A549 (cell line): Measurements from ENCODE around the gene GRK6. TPM values are rescaled to one million over a fixed set of nuclear protein-coding genes. Genes with fewer than 3 reads are reported as not detected.
"Not testable (repeated sequence)": the region's sequence is repeated elsewhere in the genome, so short reads cannot be mapped to it uniquely, and the experiment has no call there.

ENCODE experiments used
- ATAC-seq, 2 experiments: fragments of 200-7000 bp in 1 of 2; fragments of >200 bp in 1 of 2; cut with Nextera tagmentation in 1 of 2; cut with Tn5 transposase in 1 of 2; 3 replicates each; pipeline versions ENCODE4 v1.8.0 to v1.9.1; 2018 to 2020; ENCODE audit warnings: mild to moderate bottlenecking in 1 of 2, moderate library complexity in 1 of 2
- CTCF ChIA-PET: fragments of 300-600 bp; sonication (Branson Sonifier 250); formaldehyde crosslinking; extraction: SDS; loops from one replicate; lab custom pipeline; 2021; ENCODE audit warnings: antibody characterized with exemption, inconsistent platforms; lab: Yijun Ruan, JAX
- POLR2A ChIA-PET: fragments of 350-600 bp; formaldehyde crosslinking; extraction: SDS; loops from one replicate; lab custom pipeline; 2021; ENCODE audit warnings: antibody characterized with exemption, inconsistent platforms; lab: Yijun Ruan, JAX
- DNase-seq, 2 experiments: peaks; one replicate each; pipeline versions ENCODE4 v3.0.0 to v3.0.0-alpha.2; 2011 to 2016; ENCODE audit warnings: low read depth in 1 of 2, low spot score in 1 of 2
- FAIRE-seq: peaks from 2 replicates; lab custom pipeline; 2011; peaks lifted over from hg19 to GRCh38; lab: Jason Lieb, UNC
- H3K27ac ChIP-seq, 2 experiments: fragments of >200 bp; sonication (Bioruptor Twin); formaldehyde crosslinking; 3 replicates each; pipeline ENCODE4 v1.5.1; 2016 to 2017
- H3K4me1 ChIP-seq: fragments of >200 bp; sonication (Bioruptor Twin); formaldehyde crosslinking; 3 replicates; pipeline ENCODE4 v1.6.1; 2016
- H3K4me2 ChIP-seq: fragments of >200 bp; sonication (Bioruptor Twin); formaldehyde crosslinking; 3 replicates; pipeline ENCODE4 v1.6.1; 2016
- H3K4me3 ChIP-seq: fragments of >200 bp; sonication (Bioruptor Twin); formaldehyde crosslinking; 3 replicates; pipeline ENCODE4 v1.5.1; 2016
- H3K9me3 ChIP-seq: fragments of >200 bp; sonication (Bioruptor Twin); formaldehyde crosslinking; 3 replicates; pipeline ENCODE4 v1.6.1; 2016
- CBX2 ChIP-seq: fragments of 200-600 bp; sonication (generic); IDR thresholded peaks from 2 replicates; pipeline ENCODE4 v1.6.1; 2016; ENCODE audit warnings: low read depth, mild to moderate bottlenecking, borderline replicate concordance
- CEBPB ChIP-seq, 2 experiments: fragments of >200 bp in 1 of 2; sonication (Bioruptor Twin) in 1 of 2; formaldehyde crosslinking in 1 of 2; IDR thresholded peaks; 2 replicates each; pipeline ENCODE4 v1.6.1; 2012 to 2016
- CHD2 ChIP-seq: fragments of 150-350 bp; IDR thresholded peaks from 2 replicates; pipeline ENCODE4 v1.6.1; 2014; ENCODE audit warnings: low read length; ENCODE audit not compliant: partially characterized antibody
- EHF ChIP-seq: fragments of 250-450 bp; sonication (Bioruptor Pico); IDR thresholded peaks from 2 replicates; pipeline ENCODE4 v1.5.0; 2020; ENCODE audit warnings: mild to moderate bottlenecking
- FOSB ChIP-seq: fragments of 250-450 bp; sonication (Bioruptor Pico); IDR thresholded peaks from 2 replicates; pipeline ENCODE4 v1.5.0; 2020; ENCODE audit warnings: mild to moderate bottlenecking, moderate library complexity
- FOSL2 ChIP-seq, 2 experiments: fragments of 450-650 bp in 1 of 2; fragments of >200 bp in 1 of 2; sonication (Bioruptor Twin) in 1 of 2; formaldehyde crosslinking; IDR thresholded peaks; 2 replicates each; pipeline versions ENCODE4 v1.5.0 to v1.6.1; 2016 to 2020; ENCODE audit warnings: mild to moderate bottlenecking in 1 of 2, moderate library complexity in 1 of 2
- FOXS1 ChIP-seq: fragments of 250-450 bp; sonication (Bioruptor Pico); IDR thresholded peaks from 2 replicates; pipeline ENCODE4 v1.5.0; 2020; ENCODE audit warnings: mild to moderate bottlenecking, moderate library complexity
- JUN ChIP-seq, 2 experiments: fragments of >200 bp; sonication (Bioruptor Twin); formaldehyde crosslinking; IDR thresholded peaks; 2 replicates in 1 of 2; 3 replicates in 1 of 2; pipeline ENCODE4 v1.6.1; 2016 to 2017
- MAFK ChIP-seq: fragments of 450-650 bp; IDR thresholded peaks from 2 replicates; pipeline ENCODE4 v1.6.1; 2014; ENCODE audit not compliant: partially characterized antibody
- MAZ ChIP-seq: fragments of 150-350 bp; IDR thresholded peaks from 2 replicates; pipeline ENCODE4 v1.6.1; 2014; ENCODE audit warnings: antibody characterized with exemption, low read depth, low read length, borderline replicate concordance
- NFE2L2 ChIP-seq: fragments of 150-350 bp; conservative IDR thresholded peaks from 2 replicates; pipeline ENCODE4 v1.6.1; 2014; ENCODE audit warnings: low read length
- PHF8 ChIP-seq: fragments of 200-600 bp; sonication (generic); IDR thresholded peaks from 2 replicates; pipeline ENCODE4 v1.6.1; 2016; ENCODE audit warnings: low read depth, mild to moderate bottlenecking, antibody characterized with exemption, moderate library complexity, borderline replicate concordance
- POLR2AphosphoS2 ChIP-seq: conservative IDR thresholded peaks from 2 replicates; pipeline ENCODE4 v1.6.1; 2012; ENCODE audit warnings: low read length, improper control_type of control experiment, inconsistent platforms
- RCOR1 ChIP-seq: fragments of 150-350 bp; IDR thresholded peaks from 2 replicates; pipeline ENCODE4 v1.6.1; 2014; ENCODE audit warnings: antibody characterized with exemption, low read length, low read depth
- RFX5 ChIP-seq: fragments of 450-650 bp; IDR thresholded peaks from 2 replicates; pipeline ENCODE4 v1.7.1; 2014; ENCODE audit warnings: antibody characterized with exemption, mild to moderate bottlenecking, moderate library complexity
- SMC3 ChIP-seq: fragments of >200 bp; sonication (Bioruptor Twin); formaldehyde crosslinking; IDR thresholded peaks from 3 replicates; pipeline ENCODE4 v1.6.1; 2018; ENCODE audit warnings: inconsistent platforms
- TFCP2L1 ChIP-seq: fragments of 250-450 bp; sonication (Bioruptor Pico); IDR thresholded peaks from 2 replicates; pipeline ENCODE4 v1.5.0; 2021; ENCODE audit warnings: mild to moderate bottlenecking
- WGBS: methylation state at CpG from one replicate; pipeline ENCODE4 v1.1.6; 2017; ENCODE audit errors: missing lambda C conversion rate; 5-methylcytosine and 5-hydroxymethylcytosine counted together
- polyA plus RNA-seq, 4 experiments: library from polyadenylated mRNA; depleted of rRNA in 3 of 4; stranded (reverse); fragments of >200 nt; fragmentation: RNase III in 1 of 4; extraction: RNeasy Plus Mini Kit Qiagen cat#74134 plus additional on column Dnase treatment in 1 of 4; gene quantifications; 2 replicates in 3 of 4; 3 replicates in 1 of 4; pipeline ENCODE4 v1.2.3, GENCODE V29; 2011 to 2017
- TF ChIP-seq, protein P1 (sequence below): fragments of >200 bp; sonication (Bioruptor Twin); formaldehyde crosslinking; IDR thresholded peaks from 3 replicates; pipeline ENCODE4 v1.5.1; 2016
- TF ChIP-seq, protein P2 (sequence below): fragments of 450-650 bp; IDR thresholded peaks from 2 replicates; pipeline ENCODE4 v1.6.1; 2014; ENCODE audit warnings: antibody characterized with exemption
- TF ChIP-seq, protein P3 (sequence below): IDR thresholded peaks from 2 replicates; pipeline ENCODE4 v1.6.1; 2012; ENCODE audit warnings: low read depth, borderline replicate concordance

GRK6 gene
- polyA plus RNA-seq, 2 of the 4 experiments (the other 2 are of a cell fraction), result 20.1 to 28.8 TPM

DNA sequence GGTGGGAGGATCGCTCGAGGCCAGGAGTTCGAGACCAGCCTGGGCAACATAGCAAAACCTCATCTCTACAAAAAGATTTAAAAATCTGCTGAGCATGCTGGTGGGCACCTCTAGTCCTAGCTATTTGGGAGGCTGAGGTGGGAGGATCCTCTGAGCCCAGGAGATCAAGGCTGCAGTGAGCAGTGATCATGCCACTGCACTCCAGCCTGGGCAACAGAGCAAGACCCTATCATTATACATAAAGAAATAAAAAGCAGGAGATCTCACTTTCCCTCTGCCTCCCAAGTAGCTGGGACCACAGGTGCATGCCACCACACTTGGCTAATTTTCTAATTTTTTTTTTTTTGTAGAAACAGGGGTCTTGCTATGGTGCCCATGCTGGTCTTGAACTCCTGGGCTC lies 59.3 kb downstream of the GRK6 start:
- DNase-seq, H3K4me2 ChIP-seq, H3K9me3 ChIP-seq, H3K27ac ChIP-seq, H3K4me1 ChIP-seq, ATAC-seq, H3K4me3 ChIP-seq, FAIRE-seq: not testable (repeated sequence)
- CTCF ChIA-PET, result interaction anchor here (0.6 to 19.7 kb wide), 5 partner anchors 6 to 119 kb away, joined by 3 to 241 read pairs (median 9); partner anchors contain the start of gene DBN1
- 100% methylated on average over 3 of the region's 3 CpGs for WGBS
- POLR2A ChIA-PET, result interaction anchor here (1.3 kb wide), 1 partner anchor 11 kb away, joined by 3 read pairs; no protein-coding TSS in a partner anchor

DNA sequence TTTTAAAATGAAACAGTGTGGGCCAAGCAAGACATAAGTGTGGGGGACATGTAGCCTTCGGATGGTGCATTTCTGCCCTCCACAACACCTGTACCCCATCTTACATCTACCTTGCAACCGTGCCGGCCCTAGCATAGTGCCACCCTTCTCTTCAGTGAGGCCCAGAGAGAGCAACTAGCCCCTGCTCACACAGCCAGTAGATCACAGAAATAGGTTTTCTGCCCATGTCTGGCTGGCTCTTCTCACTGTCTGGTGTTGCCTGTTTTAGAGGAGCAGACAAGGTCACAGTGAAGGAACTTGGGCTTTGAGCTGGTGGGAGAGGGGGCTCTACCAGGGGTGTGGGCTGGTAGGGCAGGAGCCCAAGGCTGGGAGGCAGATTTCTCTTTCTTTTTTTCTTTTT lies 59.8 kb downstream of the GRK6 start:
- ChIA-PET POLR2A (no interaction called here), CTCF (interaction anchor here (0.9 to 19.7 kb wide), 6 partner anchors 5 to 82 kb away, joined by 3 to 241 read pairs (median 74); partner anchors contain the start of genes DBN1 and PDLIM7)
- 96% methylated on average over 3 of the region's 3 CpGs for WGBS

DNA sequence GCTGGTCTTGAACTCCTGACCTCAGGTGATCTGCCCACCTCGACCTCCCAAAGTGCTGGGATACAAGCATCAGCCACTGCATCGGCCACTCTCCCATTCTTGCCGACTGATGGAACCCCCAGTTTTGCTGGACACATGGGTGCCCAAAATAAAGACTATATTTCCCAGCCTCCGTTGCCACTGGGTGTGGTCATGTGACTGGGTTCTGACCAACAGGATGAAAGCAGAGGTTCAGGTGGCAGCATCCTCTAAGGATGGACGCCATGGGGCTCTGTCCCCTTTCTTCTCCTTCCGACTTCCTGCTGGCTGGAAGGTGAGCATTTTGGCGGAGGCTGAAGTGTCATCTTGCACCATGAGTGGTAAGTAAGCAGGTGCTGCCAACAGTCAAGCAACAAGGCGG lies 60.7 kb downstream of the GRK6 start:
- CTCF ChIA-PET, result interaction anchor here (0.9 to 19.7 kb wide), 5 partner anchors 4 to 83 kb away, joined by 4 to 241 read pairs (median 142); partner anchors contain the start of genes DBN1 and PDLIM7
- POLR2A ChIA-PET, result no interaction called here
- FAIRE-seq (no peak), DNase-seq (no peak), ATAC-seq (no peak)
- H3K27ac ChIP-seq, result no peak overlapping the region
- peaks cover 13% of the 10 kb centered on the region; the same call in 2 of the 3 replicates for H3K4me1 ChIP-seq
- no peak overlapping the region for H3K4me2 ChIP-seq
- WGBS, result 87% methylated on average over 8 of the region's 8 CpGs
- TF ChIP-seq, protein P1, sequence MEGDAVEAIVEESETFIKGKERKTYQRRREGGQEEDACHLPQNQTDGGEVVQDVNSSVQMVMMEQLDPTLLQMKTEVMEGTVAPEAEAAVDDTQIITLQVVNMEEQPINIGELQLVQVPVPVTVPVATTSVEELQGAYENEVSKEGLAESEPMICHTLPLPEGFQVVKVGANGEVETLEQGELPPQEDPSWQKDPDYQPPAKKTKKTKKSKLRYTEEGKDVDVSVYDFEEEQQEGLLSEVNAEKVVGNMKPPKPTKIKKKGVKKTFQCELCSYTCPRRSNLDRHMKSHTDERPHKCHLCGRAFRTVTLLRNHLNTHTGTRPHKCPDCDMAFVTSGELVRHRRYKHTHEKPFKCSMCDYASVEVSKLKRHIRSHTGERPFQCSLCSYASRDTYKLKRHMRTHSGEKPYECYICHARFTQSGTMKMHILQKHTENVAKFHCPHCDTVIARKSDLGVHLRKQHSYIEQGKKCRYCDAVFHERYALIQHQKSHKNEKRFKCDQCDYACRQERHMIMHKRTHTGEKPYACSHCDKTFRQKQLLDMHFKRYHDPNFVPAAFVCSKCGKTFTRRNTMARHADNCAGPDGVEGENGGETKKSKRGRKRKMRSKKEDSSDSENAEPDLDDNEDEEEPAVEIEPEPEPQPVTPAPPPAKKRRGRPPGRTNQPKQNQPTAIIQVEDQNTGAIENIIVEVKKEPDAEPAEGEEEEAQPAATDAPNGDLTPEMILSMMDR, result no peak
- TF ChIP-seq MAZ, result no peak
- TF ChIP-seq SMC3, result no peak
- no peak for TF ChIP-seq TFCP2L1 (CRISPR knock-in tag)
- TF ChIP-seq MAFK, result no peak
- no peak for TF ChIP-seq FOXS1 (CRISPR knock-in tag)
- no peak for TF ChIP-seq CBX2
- TF ChIP-seq, protein P2, sequence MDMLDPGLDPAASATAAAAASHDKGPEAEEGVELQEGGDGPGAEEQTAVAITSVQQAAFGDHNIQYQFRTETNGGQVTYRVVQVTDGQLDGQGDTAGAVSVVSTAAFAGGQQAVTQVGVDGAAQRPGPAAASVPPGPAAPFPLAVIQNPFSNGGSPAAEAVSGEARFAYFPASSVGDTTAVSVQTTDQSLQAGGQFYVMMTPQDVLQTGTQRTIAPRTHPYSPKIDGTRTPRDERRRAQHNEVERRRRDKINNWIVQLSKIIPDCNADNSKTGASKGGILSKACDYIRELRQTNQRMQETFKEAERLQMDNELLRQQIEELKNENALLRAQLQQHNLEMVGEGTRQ, result peak; percentile 58
- no peaks in the 10 kb centered on the region for H3K9me3 ChIP-seq
- H3K4me3 ChIP-seq, result no peak overlapping the region

More for the DNA sequence above, 59.8 kb downstream of the GRK6 start:
- Histone ChIP-seq H3K9me3 (no peaks in the 10 kb centered on the region), H3K4me1 (peaks cover 6% of the 10 kb centered on the region; the same call in 2 of the 3 replicates), H3K27ac (no peak overlapping the region)
- ATAC-seq (no peak), FAIRE-seq (no peak)
- TF ChIP-seq MAFK (no peak), PHF8 (no peak), RCOR1 (no peak), POLR2AphosphoS2 (no peak), RFX5 (no peak), NFE2L2 (no peak), EHF (CRISPR knock-in tag) (no peak), CBX2 (no peak), JUN (IDR thresholded peaks at IDR 0.05) (no peak), CEBPB (IDR thresholded peaks at IDR 0.05) (no peak), FOSB (CRISPR knock-in tag) (no peak), FOXS1 (CRISPR knock-in tag) (no peak), CHD2 (no peak), FOSL2 (IDR thresholded peaks at IDR 0.05) (no peak), FOSL2 (CRISPR knock-in tag; IDR thresholded peaks at IDR 0.05) (no peak)
- TF ChIP-seq, protein P3, sequence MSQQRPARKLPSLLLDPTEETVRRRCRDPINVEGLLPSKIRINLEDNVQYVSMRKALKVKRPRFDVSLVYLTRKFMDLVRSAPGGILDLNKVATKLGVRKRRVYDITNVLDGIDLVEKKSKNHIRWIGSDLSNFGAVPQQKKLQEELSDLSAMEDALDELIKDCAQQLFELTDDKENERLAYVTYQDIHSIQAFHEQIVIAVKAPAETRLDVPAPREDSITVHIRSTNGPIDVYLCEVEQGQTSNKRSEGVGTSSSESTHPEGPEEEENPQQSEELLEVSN, result no peak
- TF ChIP-seq, all 56 proteins: peak for 0
- no peak overlapping the region for H3K4me3 ChIP-seq
- H3K4me2 ChIP-seq, result no peak overlapping the region
- no peak for DNase-seq
